Left lung (tissue), 10 donors: ENCODE results near the gene CABLES1. TPM values are rescaled to one million over a fixed set of nuclear protein-coding genes. Genes with fewer than 3 reads are reported as not detected.

ENCODE experiments used
- ATAC-seq: fragments of 200-7000 bp; cut with Tn5 transposase; one replicate; pipeline ENCODE4 v1.9.1; 2020; ENCODE audit warnings: moderate library complexity
- DNase-seq, 4 donors: peaks; one replicate each; pipeline ENCODE4 v3.0.0-alpha.2; 2013 to 2020
- H3K27ac ChIP-seq, 2 donors: fragments of 200-600 bp; sonication (generic) in 1 of 2; one replicate each; pipeline versions ENCODE4 v1.5.0 to v1.8.0; 2020 to 2021
- H3K27me3 ChIP-seq, 2 donors: fragments of 200-600 bp; sonication (generic) in 1 of 2; one replicate each; pipeline versions ENCODE4 v1.5.0 to v1.8.0; 2020 to 2021
- H3K36me3 ChIP-seq, 2 donors: fragments of 200-600 bp; sonication (generic) in 1 of 2; one replicate each; pipeline versions ENCODE4 v1.5.0 to v1.8.0; 2020 to 2021
- H3K4me1 ChIP-seq, 2 donors: fragments of 200-600 bp; one replicate each; pipeline ENCODE4 v1.8.0; 2021
- H3K4me3 ChIP-seq, 2 donors: fragments of 200-600 bp; sonication (generic) in 1 of 2; one replicate each; pipeline versions ENCODE4 v1.5.0 to v1.8.0; 2020 to 2021; ENCODE audit warnings: mild to moderate bottlenecking in 1 of 2
- H3K9me3 ChIP-seq, 2 donors: fragments of 200-600 bp; sonication (generic) in 1 of 2; one replicate each; pipeline versions ENCODE4 v1.5.0 to v1.8.0; 2020 to 2021
- CTCF ChIP-seq, 2 donors: fragments of 200-600 bp; sonication (generic) in 1 of 2; IDR thresholded peaks; one replicate each; pipeline versions ENCODE4 v1.5.0 to v1.8.0; 2021; ENCODE audit warnings: antibody characterized with exemption in 2 of 2
- intact Hi-C, 2 donors: fragments of 100-400 bp; cut with DNase I; formaldehyde crosslinking; loops; one replicate each; pipeline versions ENCODE4 v1.11.2 to v1.14.2; 2022
- polyA plus RNA-seq, 6 donors: library from polyadenylated mRNA; unstranded; fragments of 120-200 nt; gene quantifications; one replicate each; pipeline ENCODE4 v1.2.1, GENCODE V29; 2013; ENCODE audit not compliant: insufficient read length in 6 of 6
- total RNA-seq, 2 donors: library from RNA; stranded (reverse); fragmentation: NEBNext Ultra II Directional; extraction: Animal tissue kit (Norgen Biotek cat#: 25700); gene quantifications; one replicate each; pipeline ENCODE4 v1.2.1, GENCODE V29; 2021
- donor health status: DM: no; HTN: yes; CAD: no.
- donor health status: DM: no; HTN: no; CAD: no.

CABLES1 gene
- total and polyA plus RNA-seq, 8 donors = 21.9 to 84.5 (median 71.6) TPM

- Histone ChIP-seq H3K9me3 (peaks cover 0 to 18% of the 10 kb centered on the region in 2 donors), H3K27ac (no peak overlapping the region), H3K27me3 (no peaks in the 10 kb centered on the region), H3K4me3 (no peak overlapping the region), H3K4me1 (no peaks in the 10 kb centered on the region), H3K36me3 (peaks cover 0 to 5% of the 10 kb centered on the region in 2 donors)
- DNase-seq (no peak), ATAC-seq (no peak)
- no peak for TF ChIP-seq CTCF (IDR thresholded peaks at IDR 0.05)
- intact Hi-C loops = no loop called here
Observed at GRCh38 chr18:23270986-23271680, 135.8 kb downstream of the CABLES1 start.

- intact Hi-C loops = no loop called here
Observed at GRCh38 chr18:23272498-23273232, 137.4 kb downstream of the CABLES1 start.

GRCh38 chr18:23273443-23273966 is 138.2 kb downstream of the CABLES1 start:
- no peak for ATAC-seq
- peaks cover 0 to 5% of the 10 kb centered on the region in 2 donors for H3K36me3 ChIP-seq
- intact Hi-C loops = no loop called here
- no peak for DNase-seq
- H3K4me1 ChIP-seq = no peaks in the 10 kb centered on the region
- H3K9me3 ChIP-seq = peaks cover 0 to 25% of the 10 kb centered on the region in 2 donors
- no peak overlapping the region for H3K4me3 ChIP-seq
- no peak for TF ChIP-seq CTCF (IDR thresholded peaks at IDR 0.05)
- H3K27ac ChIP-seq = no peak overlapping the region
- H3K27me3 ChIP-seq = no peaks in the 10 kb centered on the region

More at GRCh38 chr18:23272498-23273232, 137.4 kb downstream of the CABLES1 start:
- no peak for ATAC-seq
- no peaks in the 10 kb centered on the region for H3K4me1 ChIP-seq
- no peaks in the 10 kb centered on the region for H3K27me3 ChIP-seq
- peaks cover 0 to 5% of the 10 kb centered on the region in 2 donors for H3K36me3 ChIP-seq
- no peak for DNase-seq
- H3K27ac ChIP-seq = no peak overlapping the region
- peaks cover 0 to 23% of the 10 kb centered on the region in 2 donors for H3K9me3 ChIP-seq
- H3K4me3 ChIP-seq = no peak overlapping the region
- TF ChIP-seq CTCF (IDR thresholded peaks at IDR 0.05) = no peak

- TF ChIP-seq CTCF (IDR thresholded peaks at IDR 0.05) = no peak
- no peak overlapping the region for H3K4me3 ChIP-seq
- H3K36me3 ChIP-seq = peaks cover 0 to 5% of the 10 kb centered on the region in 2 donors
- H3K9me3 ChIP-seq = peaks cover 0 to 17% of the 10 kb centered on the region in 2 donors
- DNase-seq (no peak), ATAC-seq (no peak)
- intact Hi-C loops = no loop called here
- H3K27ac ChIP-seq = no peak overlapping the region
- no peaks in the 10 kb centered on the region for H3K27me3 ChIP-seq
- no peaks in the 10 kb centered on the region for H3K4me1 ChIP-seq
Observed at GRCh38 chr18:23274638-23275482, 139.6 kb downstream of the CABLES1 start.
